ENCODE results near the gene TMOD2.

The TMOD2 gene

GRCh38 chr15:51793521-51794305 lies 42.3 kb downstream of the TMOD2 start:
- peak; percentile 59 for DNase-seq (ENCODE audit: low read depth)
- TF ChIP-seq CTCF (IDR thresholded peaks at IDR 0.05; ENCODE audit: low read depth, low read length, missing control alignments): no peak
- H3K4me3 ChIP-seq (ENCODE audit: low read depth, low read length): no peak overlapping the region
- in situ Hi-C loops (cut with HindIII; ENCODE audit: low sequenced_read_pairs): no loop called here

GRCh38 chr15:51796847-51797401 lies 45.5 kb downstream of the TMOD2 start:
- in situ Hi-C loops (cut with HindIII; ENCODE audit: low sequenced_read_pairs): no loop called here
- DNase-seq (ENCODE audit: low read depth): no peak
- TF ChIP-seq CTCF (IDR thresholded peaks at IDR 0.05; ENCODE audit: low read depth, low read length, missing control alignments): no peak
- H3K4me3 ChIP-seq (ENCODE audit: low read depth, low read length): no peak overlapping the region

- in situ Hi-C loops (cut with HindIII; ENCODE audit: low sequenced_read_pairs): no loop called here
- no peak for DNase-seq (ENCODE audit: low read depth)
- H3K4me3 ChIP-seq (ENCODE audit: low read depth, low read length): no peak overlapping the region
- TF ChIP-seq CTCF (IDR thresholded peaks at IDR 0.05; ENCODE audit: low read depth, low read length, missing control alignments): no peak
Measured at GRCh38 chr15:51798281-51798680, 46.9 kb downstream of the TMOD2 start.

- DNase-seq (ENCODE audit: low read depth): no peak
- in situ Hi-C loops (cut with HindIII; ENCODE audit: low sequenced_read_pairs): no loop called here
- H3K4me3 ChIP-seq (ENCODE audit: low read depth, low read length): no peak overlapping the region
- no peak for TF ChIP-seq CTCF (IDR thresholded peaks at IDR 0.05; ENCODE audit: low read depth, low read length, missing control alignments)
Measured at GRCh38 chr15:51799282-51800252, 48.2 kb downstream of the TMOD2 start.

- peak; percentile 80 for TF ChIP-seq CTCF (IDR thresholded peaks at IDR 0.05; ENCODE audit: low read depth, low read length, missing control alignments)
- in situ Hi-C loops (cut with HindIII; ENCODE audit: low sequenced_read_pairs): no loop called here
- H3K4me3 ChIP-seq (ENCODE audit: low read depth, low read length): no peak overlapping the region
- DNase-seq (ENCODE audit: low read depth): peak; percentile 34
Measured at GRCh38 chr15:51801391-51801835, 50.0 kb downstream of the TMOD2 start.

GRCh38 chr15:51802593-51802992 lies 51.2 kb downstream of the TMOD2 start:
- H3K4me3 ChIP-seq (ENCODE audit: low read depth, low read length): no peak overlapping the region
- in situ Hi-C loops (cut with HindIII; ENCODE audit: low sequenced_read_pairs): no loop called here
- no peak for DNase-seq (ENCODE audit: low read depth)
- TF ChIP-seq CTCF (IDR thresholded peaks at IDR 0.05; ENCODE audit: low read depth, low read length, missing control alignments): no peak

All from astrocyte of the cerebellum (primary cell).